Natural killer cell (primary cell): ENCODE data around the gene BPNT1. TPM values are rescaled to one million over a fixed set of nuclear protein-coding genes. Genes with fewer than 3 reads are reported as not detected.

ENCODE experiments used
- ATAC-seq, 3 donors: fragments of 150-1000 bp in 2 of 3; fragments of 200-7000 bp in 1 of 3; cut with Tn5 transposase; 1 replicate in 1 of 3; 2 replicates in 2 of 3; pipeline ENCODE4 v1.10.0; 2021; ENCODE audit warnings: mild to moderate bottlenecking in 2 of 3, moderate library complexity in 2 of 3
- DNase-seq, 2 donors: peaks; one replicate each; pipeline versions ENCODE4 v3.0.0 to v3.0.0-alpha.2; 2013 to 2021; ENCODE audit warnings: mixed read lengths in 1 of 2
- H3K27ac ChIP-seq: one replicate; pipeline ENCODE4 v1.5.1; 2013; ENCODE audit warnings: mild to moderate bottlenecking, low read length
- H3K27me3 ChIP-seq: one replicate; pipeline ENCODE4 v1.6.1; 2013; ENCODE audit warnings: low read length; ENCODE audit not compliant: control insufficient read depth, insufficient read depth
- H3K36me3 ChIP-seq: one replicate; pipeline ENCODE4 v1.6.1; 2013; ENCODE audit warnings: low read length; ENCODE audit not compliant: control insufficient read depth, insufficient read depth
- H3K4me1 ChIP-seq: one replicate; pipeline ENCODE4 v1.6.1; 2013; ENCODE audit warnings: low read length; ENCODE audit not compliant: control insufficient read depth, insufficient read depth
- H3K4me3 ChIP-seq: one replicate; pipeline ENCODE4 v1.5.1; 2013; ENCODE audit warnings: low read length
- H3K9me3 ChIP-seq: one replicate; pipeline ENCODE4 v1.6.1; 2013; ENCODE audit warnings: low read length; ENCODE audit not compliant: control insufficient read depth, insufficient read depth
- H3K27ac Mint-ChIP-seq, 2 donors: one replicate each; pipeline ENCODE4 v1.8.0; 2022; ENCODE audit warnings: mild to moderate bottlenecking in 2 of 2, mixed read lengths in 2 of 2, moderate library complexity in 1 of 2
- H3K27me3 Mint-ChIP-seq, 2 donors: one replicate each; pipeline ENCODE4 v1.8.0; 2022; ENCODE audit warnings: low read depth in 2 of 2, mixed read lengths in 2 of 2
- H3K36me3 Mint-ChIP-seq: one replicate; pipeline ENCODE4 v1.8.0; 2022; ENCODE audit warnings: mixed read lengths
- H3K4me1 Mint-ChIP-seq, 2 donors: one replicate each; pipeline ENCODE4 v1.8.0; 2022; ENCODE audit warnings: mixed read lengths in 2 of 2
- H3K4me3 Mint-ChIP-seq: one replicate; pipeline ENCODE4 v1.8.0; 2022; ENCODE audit warnings: mild to moderate bottlenecking, moderate library complexity, mixed read lengths
- H3K9me3 Mint-ChIP-seq, 2 donors: one replicate each; pipeline ENCODE4 v1.8.0; 2022; ENCODE audit warnings: mixed read lengths in 2 of 2
- WGBS: methylation state at CpG from one replicate; pipeline ENCODE4 v1.1.7; 2013; ENCODE audit warnings: missing lambda C conversion rate; ENCODE audit not compliant: insufficient coverage; 5-methylcytosine and 5-hydroxymethylcytosine counted together
- intact Hi-C: fragments of 100-400 bp; cut with micrococcal nuclease; formaldehyde crosslinking; loops from one replicate; pipeline ENCODE4 v1.14.2; 2022
- total RNA-seq, 4 donors: library from RNA; stranded (reverse); fragments of 120-200 nt in 1 of 4; gene quantifications; one replicate each; pipeline versions ENCODE4 v1.2.3 to v1.2.4, GENCODE V29; 2013 to 2022
- TF ChIP-seq, protein P1 (sequence below): fragments of 200-600 bp; IDR thresholded peaks from one replicate; pipeline ENCODE4 v1.8.0; 2022; ENCODE audit warnings: antibody characterized with exemption

BPNT1 gene
- total RNA-seq, 3 donors from 2014 or later (not counting 1 experiment from before 2014, with no cell fraction given): 8.8 to 11.6 (median 8.9) TPM

DNA sequence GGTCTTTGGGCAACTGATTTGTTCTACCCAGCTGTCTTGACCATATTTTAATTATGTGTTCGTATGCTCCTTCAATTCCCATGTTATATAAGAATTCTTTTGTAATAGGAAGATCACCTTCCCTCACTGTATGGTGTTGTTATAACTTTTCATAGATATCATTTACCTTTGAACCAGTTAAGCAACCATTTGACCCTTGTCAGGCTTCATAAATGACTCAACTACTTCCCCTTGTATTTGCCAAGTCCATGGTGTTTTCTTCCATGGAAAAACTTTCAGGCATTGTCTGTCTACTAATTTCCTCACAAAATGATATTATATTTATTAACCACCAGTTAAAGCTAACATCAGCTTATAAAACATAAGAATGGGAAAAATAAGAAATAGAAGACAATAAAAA lies 5.1 kb downstream of the BPNT1 start:
- no peaks in the 10 kb centered on the region for H3K9me3 ChIP-seq
- Mint-ChIP-seq H3K9me3 (no peaks in the 10 kb centered on the region), H3K27me3 (no peaks in the 10 kb centered on the region), H3K4me1 (peaks cover 10 to 11% of the 10 kb centered on the region in 2 donors), H3K4me3 (no peak overlapping the region), H3K27ac (no peak overlapping the region), H3K36me3 (no peaks in the 10 kb centered on the region)
- H3K27ac ChIP-seq: no peak overlapping the region
- H3K27me3 ChIP-seq: no peaks in the 10 kb centered on the region
- WGBS: no CpG with 5 or more reads among the region's 1 CpG
- ATAC-seq (no peak), DNase-seq (no peak)
- H3K4me1 ChIP-seq: peaks cover 9% of the 10 kb centered on the region
- no peaks in the 10 kb centered on the region for H3K36me3 ChIP-seq
- TF ChIP-seq, protein P1, sequence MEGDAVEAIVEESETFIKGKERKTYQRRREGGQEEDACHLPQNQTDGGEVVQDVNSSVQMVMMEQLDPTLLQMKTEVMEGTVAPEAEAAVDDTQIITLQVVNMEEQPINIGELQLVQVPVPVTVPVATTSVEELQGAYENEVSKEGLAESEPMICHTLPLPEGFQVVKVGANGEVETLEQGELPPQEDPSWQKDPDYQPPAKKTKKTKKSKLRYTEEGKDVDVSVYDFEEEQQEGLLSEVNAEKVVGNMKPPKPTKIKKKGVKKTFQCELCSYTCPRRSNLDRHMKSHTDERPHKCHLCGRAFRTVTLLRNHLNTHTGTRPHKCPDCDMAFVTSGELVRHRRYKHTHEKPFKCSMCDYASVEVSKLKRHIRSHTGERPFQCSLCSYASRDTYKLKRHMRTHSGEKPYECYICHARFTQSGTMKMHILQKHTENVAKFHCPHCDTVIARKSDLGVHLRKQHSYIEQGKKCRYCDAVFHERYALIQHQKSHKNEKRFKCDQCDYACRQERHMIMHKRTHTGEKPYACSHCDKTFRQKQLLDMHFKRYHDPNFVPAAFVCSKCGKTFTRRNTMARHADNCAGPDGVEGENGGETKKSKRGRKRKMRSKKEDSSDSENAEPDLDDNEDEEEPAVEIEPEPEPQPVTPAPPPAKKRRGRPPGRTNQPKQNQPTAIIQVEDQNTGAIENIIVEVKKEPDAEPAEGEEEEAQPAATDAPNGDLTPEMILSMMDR: no peak
- intact Hi-C loops: no loop called here
- no peak overlapping the region for H3K4me3 ChIP-seq

DNA sequence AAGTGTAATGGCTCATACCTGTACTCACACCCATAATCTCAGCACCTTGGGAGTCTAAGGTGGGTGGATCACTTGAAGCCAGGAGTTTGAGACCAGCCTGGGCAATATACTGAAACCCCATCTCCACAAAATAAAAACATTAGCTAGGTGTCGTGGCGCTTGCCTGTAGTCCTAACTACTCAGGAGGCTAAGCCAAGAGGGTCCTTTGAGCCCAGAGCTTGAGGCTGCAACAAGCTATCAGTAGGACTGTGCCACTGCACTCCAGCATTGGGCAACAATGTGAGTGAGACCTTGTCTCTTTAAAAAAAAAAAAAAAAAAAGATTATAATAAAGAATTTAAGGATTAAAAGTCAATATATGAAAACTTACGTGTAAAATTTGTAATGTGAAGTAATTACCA lies 11.7 kb downstream of the BPNT1 start:
- H3K36me3 Mint-ChIP-seq: no peaks in the 10 kb centered on the region
- H3K9me3 ChIP-seq: no peaks in the 10 kb centered on the region
- WGBS: 100% methylated on average over 2 of the region's 3 CpGs

DNA sequence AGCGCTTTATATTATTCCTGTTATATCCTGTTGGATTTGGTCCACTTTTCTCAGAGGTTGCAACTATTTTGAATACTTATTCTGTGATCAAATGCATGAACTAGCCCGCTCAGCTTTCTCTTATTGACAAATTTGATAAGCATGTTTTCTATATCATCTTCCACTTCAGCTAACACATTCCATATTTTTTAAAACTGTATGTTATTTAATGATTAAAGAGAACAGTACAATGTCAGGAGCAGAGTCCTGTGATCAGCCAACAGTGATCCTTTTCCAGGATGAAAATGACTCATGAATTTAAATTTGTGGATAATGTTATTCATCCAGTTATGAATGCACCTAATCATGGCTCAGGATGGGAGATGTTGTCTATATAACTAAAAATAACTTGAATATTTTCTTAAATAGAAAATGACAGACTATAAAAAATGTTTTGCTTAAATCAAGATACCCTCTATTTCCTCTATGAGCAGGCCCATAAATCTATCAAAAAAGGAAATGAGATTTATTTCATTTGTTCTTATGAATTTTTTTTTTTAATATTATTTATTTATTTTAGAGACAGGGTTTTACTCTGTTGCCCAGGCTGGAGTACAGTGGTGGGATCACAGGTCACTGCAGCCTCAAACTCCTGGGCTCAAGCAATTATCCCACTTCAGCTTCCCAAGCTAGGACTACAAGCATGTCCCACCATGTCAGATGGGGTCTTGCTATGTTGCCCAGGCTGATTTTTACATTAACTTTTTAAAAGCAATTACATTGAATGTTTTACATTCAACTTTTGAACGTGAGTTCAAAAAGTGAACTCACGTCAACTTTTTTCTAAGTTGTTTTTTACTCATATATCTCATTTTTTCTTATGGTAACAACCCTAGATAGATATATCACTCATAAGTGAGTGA lies 12.5 kb downstream of the BPNT1 start:
- peaks cover 0 to 7% of the 10 kb centered on the region in 2 donors for H3K4me1 Mint-ChIP-seq
- H3K4me3 Mint-ChIP-seq: no peak overlapping the region
- Histone ChIP-seq H3K9me3 (no peaks in the 10 kb centered on the region), H3K27me3 (no peaks in the 10 kb centered on the region), H3K36me3 (peaks cover 11% of the 10 kb centered on the region), H3K4me3 (no peak overlapping the region), H3K4me1 (no peaks in the 10 kb centered on the region), H3K27ac (no peak overlapping the region)
- 100% methylated on average over 3 of the region's 4 CpGs for WGBS
- DNase-seq: no peak
- intact Hi-C loops: no loop called here
- no peaks in the 10 kb centered on the region for H3K36me3 Mint-ChIP-seq
- H3K9me3 Mint-ChIP-seq: no peaks in the 10 kb centered on the region
- no peak for ATAC-seq
- TF ChIP-seq, protein P1: no peak
- H3K27ac Mint-ChIP-seq: no peak overlapping the region
- no peaks in the 10 kb centered on the region for H3K27me3 Mint-ChIP-seq

More for the DNA sequence above, 11.7 kb downstream of the BPNT1 start:
- H3K9me3 Mint-ChIP-seq: no peaks in the 10 kb centered on the region
- peaks cover 0 to 7% of the 10 kb centered on the region in 2 donors for H3K4me1 Mint-ChIP-seq
- TF ChIP-seq, protein P1: no peak
- Histone ChIP-seq H3K4me3 (no peak overlapping the region), H3K27me3 (no peaks in the 10 kb centered on the region), H3K27ac (no peak overlapping the region), H3K36me3 (peaks cover 4% of the 10 kb centered on the region), H3K4me1 (no peaks in the 10 kb centered on the region)
- no peaks in the 10 kb centered on the region for H3K27me3 Mint-ChIP-seq
- DNase-seq (no peak), ATAC-seq (no peak)
- intact Hi-C loops: no loop called here
- H3K27ac Mint-ChIP-seq: no peak overlapping the region
- no peak overlapping the region for H3K4me3 Mint-ChIP-seq
